OCI-LY7 (cell line): Measurements from ENCODE around the gene STRBP. TPM values are rescaled to one million over a fixed set of nuclear protein-coding genes. Genes with fewer than 3 reads are reported as not detected.

ENCODE experiments used
- BruUV-seq: library from RNA; stranded (reverse); fragments of 400-500 nt; replicated peaks from 2 replicates; lab custom pipeline; 2021; lab: Mats Ljungman, UMichigan
- CTCF ChIA-PET: fragments of 300-600 bp; sonication (Branson Sonifier 250); formaldehyde crosslinking; loops from one replicate; lab custom pipeline; 2022; ENCODE audit warnings: antibody characterized with exemption; ENCODE audit not compliant: unreplicated experiment; lab: Charles Lee
- POLR2A ChIA-PET: fragments of 300-600 bp; sonication (Branson Sonifier 250); formaldehyde crosslinking; loops from one replicate; lab custom pipeline; 2022; ENCODE audit warnings: antibody characterized with exemption; lab: Charles Lee
- DNase-seq: peaks from one replicate; pipeline ENCODE4 v3.0.0-alpha.2; 2015; ENCODE audit warnings: low spot score
- H2AFZ ChIP-seq: fragments of 200-600 bp; sonication (generic), shearing (Covaris generic); 2 replicates; pipeline ENCODE4 v1.6.1; 2014; ENCODE audit warnings: mild to moderate bottlenecking, antibody characterized with exemption, low read length, moderate library complexity
- H3K27ac ChIP-seq: fragments of 200-600 bp; sonication (generic); 2 replicates; pipeline ENCODE4 v1.5.1; 2014; ENCODE audit warnings: mixed run types, low read depth, mild to moderate bottlenecking, moderate library complexity, low read length, inconsistent platforms; ENCODE audit not compliant: poor library complexity, severe bottlenecking
- H3K36me3 ChIP-seq: fragments of 200-600 bp; sonication (generic); 2 replicates; pipeline ENCODE4 v1.6.1; 2014; ENCODE audit warnings: mild to moderate bottlenecking, antibody characterized with exemption, low read length, moderate library complexity, mixed read lengths; ENCODE audit not compliant: insufficient read depth
- H3K4me1 ChIP-seq: fragments of 200-600 bp; sonication (generic); 2 replicates; pipeline ENCODE4 v1.5.1; 2014; ENCODE audit warnings: mild to moderate bottlenecking, low read length; ENCODE audit not compliant: insufficient read depth, poor library complexity, severe bottlenecking
- H3K4me2 ChIP-seq: fragments of 200-600 bp; sonication (generic); 2 replicates; pipeline ENCODE4 v1.6.1; 2014; ENCODE audit warnings: mild to moderate bottlenecking, low read length
- H3K4me3 ChIP-seq: fragments of 200-600 bp; sonication (generic); 2 replicates; pipeline ENCODE4 v1.5.1; 2014; ENCODE audit warnings: mild to moderate bottlenecking, low read depth, low read length; ENCODE audit not compliant: poor library complexity, severe bottlenecking
- H3K79me2 ChIP-seq: fragments of 200-600 bp; sonication (generic); 2 replicates; pipeline ENCODE4 v1.6.1; 2016; ENCODE audit warnings: low read depth, mild to moderate bottlenecking, low read length, moderate library complexity, mixed read lengths; ENCODE audit not compliant: insufficient read depth
- H3K9me2 ChIP-seq: fragments of 200-600 bp; sonication (generic); 2 replicates; pipeline ENCODE4 v1.6.1; 2016; ENCODE audit warnings: mild to moderate bottlenecking, low read length, mixed read lengths; ENCODE audit not compliant: insufficient read depth
- H3K9me3 ChIP-seq: fragments of 200-600 bp; sonication (generic); 2 replicates; pipeline ENCODE4 v1.6.1; 2014; ENCODE audit warnings: mild to moderate bottlenecking, mixed run types, low read length, mixed read lengths
- H4K20me1 ChIP-seq: fragments of 200-600 bp; sonication (generic); 2 replicates; pipeline ENCODE4 v1.6.1; 2014; ENCODE audit warnings: mild to moderate bottlenecking, antibody characterized with exemption, low read length, moderate library complexity, mixed read lengths; ENCODE audit not compliant: insufficient read depth
- CTCF ChIP-seq: fragments of 200-600 bp; sonication (generic); conservative IDR thresholded peaks from 2 replicates; pipeline ENCODE4 v1.5.1; 2014; ENCODE audit warnings: mild to moderate bottlenecking, antibody characterized with exemption, low read length, moderate library complexity, mixed read lengths
- EZH2phosphoT487 ChIP-seq: fragments of 200-600 bp; sonication (generic); IDR thresholded peaks from 2 replicates; pipeline ENCODE4 v1.6.1; 2018; ENCODE audit warnings: low read depth, borderline replicate concordance, mild to moderate bottlenecking, mixed run types, antibody characterized with exemption, low read length, moderate library complexity, mixed read lengths
- intact Hi-C: fragments of 100-400 bp; cut with micrococcal nuclease; formaldehyde crosslinking; loops from one replicate; pipeline ENCODE4 v1.10.0; 2022; ENCODE audit not compliant: unreplicated experiment
- total RNA-seq, 2 experiments: library from RNA; depleted of rRNA in 1 of 2; stranded (reverse); fragments of >200 nt in 1 of 2; shearing (Covaris generic) in 1 of 2; gene quantifications; 2 replicates each; pipeline ENCODE4 v1.2.3, GENCODE V29; 2014 to 2022

The STRBP gene
- total RNA-seq, 2 experiments from 2014 or later, result 82.8 to 179 TPM

DNA sequence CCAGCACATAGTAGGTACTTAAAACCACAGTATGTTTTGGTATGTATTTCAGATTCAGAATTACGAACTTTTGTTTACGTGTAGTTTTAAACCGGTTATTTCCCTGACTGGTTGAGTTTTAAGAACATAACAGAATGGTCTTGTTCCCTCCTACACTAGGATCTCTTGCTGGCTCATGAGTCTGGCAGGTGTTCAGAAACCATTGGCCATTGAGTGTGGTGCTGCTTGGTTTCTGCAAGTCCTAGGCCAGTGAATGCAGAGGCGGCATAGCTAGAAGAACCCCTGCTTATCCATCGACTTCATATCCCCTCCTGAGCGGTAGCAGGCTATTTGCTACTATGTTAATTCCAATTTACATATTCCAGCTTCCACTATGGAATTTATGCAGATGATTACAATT lies 169.3 kb downstream of the STRBP start:
- peaks cover 92% of the 10 kb centered on the region for H3K36me3 ChIP-seq
- POLR2A ChIA-PET, result no interaction called here
- CTCF ChIA-PET, result no interaction called here
- peaks cover 2% of the 10 kb centered on the region; the same call in 1 of the 2 replicates for H3K9me3 ChIP-seq
- no peak overlapping the region for H2AFZ ChIP-seq
- no TSS peak for BruUV-seq
- no peaks in the 10 kb centered on the region for H3K9me2 ChIP-seq
- no peaks in the 10 kb centered on the region for H3K79me2 ChIP-seq
- H4K20me1 ChIP-seq, result no peaks in the 10 kb centered on the region
- intact Hi-C loops, result no loop called here
- H3K4me3 ChIP-seq, result no peak overlapping the region
- H3K4me2 ChIP-seq, result no peak overlapping the region
- no peak for DNase-seq
- H3K27ac ChIP-seq, result no peak overlapping the region
- TF ChIP-seq CTCF (no peak), EZH2phosphoT487 (no peak)
- peaks cover 35% of the 10 kb centered on the region for H3K4me1 ChIP-seq

DNA sequence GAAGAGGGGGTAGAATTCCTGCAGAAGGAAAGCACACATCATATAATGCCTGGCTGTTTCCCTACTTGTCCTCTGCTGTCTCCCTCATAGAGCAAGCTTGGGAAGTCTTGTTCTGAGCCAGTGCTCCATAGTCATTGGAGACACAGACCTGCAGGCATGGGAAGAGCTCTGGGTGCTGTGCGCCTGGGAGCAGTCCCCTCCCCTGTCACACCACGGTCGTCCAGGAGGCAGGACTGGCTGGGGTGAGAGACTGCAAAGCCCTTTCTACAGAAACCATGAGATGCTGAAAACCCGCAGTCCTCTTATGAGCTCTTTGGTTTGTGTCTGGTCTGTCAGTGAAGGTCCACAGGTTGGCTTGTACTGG lies 170.3 kb downstream of the STRBP start:
- POLR2A ChIA-PET, result interaction anchor here (0.6 to 1.1 kb wide), 3 partner anchors 10 to 228 kb away, joined by 3 to 6 read pairs (median 3); no protein-coding TSS in a partner anchor

More for the DNA sequence above, 170.3 kb downstream of the STRBP start:
- Histone ChIP-seq H3K4me3 (no peak overlapping the region), H3K79me2 (no peaks in the 10 kb centered on the region), H3K36me3 (peaks cover 94% of the 10 kb centered on the region), H3K4me1 (peaks cover 40% of the 10 kb centered on the region), H3K9me3 (peaks cover 6% of the 10 kb centered on the region; the same call in 1 of the 2 replicates), H4K20me1 (no peaks in the 10 kb centered on the region), H3K4me2 (no peak overlapping the region), H3K27ac (no peak overlapping the region), H3K9me2 (no peaks in the 10 kb centered on the region), H2AFZ (no peak overlapping the region)
- TF ChIP-seq EZH2phosphoT487 (no peak), CTCF (no peak)
- no TSS peak for BruUV-seq
- no peak for DNase-seq
- intact Hi-C loops, result no loop called here
- CTCF ChIA-PET, result no interaction called here
